CD4-positive, CD25-positive, alpha-beta regulatory T cell (primary cell): ENCODE results near the gene PTPRS. TPM values are rescaled to one million over a fixed set of nuclear protein-coding genes. Genes with fewer than 3 reads are reported as not detected.

Experiments used
- ATAC-seq, 2 donors: fragments of 150-1000 bp; cut with Tn5 transposase; one replicate each; pipeline ENCODE4 v1.10.0; 2021; ENCODE audit warnings: low read depth in 2 of 2, moderate number of reproducible peaks in 2 of 2, moderate library complexity in 1 of 2
- DNase-seq, 3 donors: peaks; one replicate each; pipeline versions ENCODE4 v3.0.0 to v3.0.0-alpha.2; 2012 to 2022; ENCODE audit warnings: mixed read lengths in 1 of 3
- H3K27ac ChIP-seq: one replicate; pipeline ENCODE4 v1.7.0; 2013; ENCODE audit warnings: mild to moderate bottlenecking, low read length; ENCODE audit not compliant: insufficient read depth, poor library complexity, severe bottlenecking
- H3K27me3 ChIP-seq: one replicate; pipeline ENCODE4 v1.7.0; 2013; ENCODE audit warnings: low read length; ENCODE audit not compliant: control insufficient read depth, insufficient read depth
- H3K36me3 ChIP-seq: one replicate; pipeline ENCODE4 v1.7.0; 2013; ENCODE audit warnings: mild to moderate bottlenecking, low read length, moderate library complexity; ENCODE audit not compliant: control insufficient read depth, insufficient read depth
- H3K4me1 ChIP-seq: 2 replicates; pipeline ENCODE4 v1.7.0; 2013; ENCODE audit warnings: mild to moderate bottlenecking, low read length; ENCODE audit not compliant: insufficient read depth, control insufficient read depth, poor library complexity, severe bottlenecking
- H3K4me3 ChIP-seq: one replicate; pipeline ENCODE4 v1.7.0; 2013; ENCODE audit warnings: low read depth, mild to moderate bottlenecking, low read length, moderate library complexity
- H3K9me3 ChIP-seq, 2 experiments: 1 replicate in 1 of 2; 2 replicates in 1 of 2; pipeline ENCODE4 v1.7.0; 2013; ENCODE audit warnings: low read length in 2 of 2, mild to moderate bottlenecking in 1 of 2, moderate library complexity in 1 of 2; ENCODE audit not compliant: control insufficient read depth in 2 of 2
- H3K27ac Mint-ChIP-seq, 3 donors: one replicate each; pipeline ENCODE4 v1.8.0; 2020 to 2022; ENCODE audit warnings: mild to moderate bottlenecking in 3 of 3, mixed read lengths in 3 of 3, moderate library complexity in 2 of 3
- H3K27me3 Mint-ChIP-seq: one replicate; pipeline ENCODE4 v1.8.0; 2022; ENCODE audit warnings: mild to moderate bottlenecking, mixed read lengths
- H3K36me3 Mint-ChIP-seq: one replicate; pipeline ENCODE4 v1.8.0; 2020; ENCODE audit warnings: mixed read lengths
- H3K4me1 Mint-ChIP-seq, 4 donors: one replicate each; pipeline ENCODE4 v1.8.0; 2020 to 2022; ENCODE audit warnings: mixed read lengths in 4 of 4, mild to moderate bottlenecking in 1 of 4
- H3K4me3 Mint-ChIP-seq, 4 donors: one replicate each; pipeline ENCODE4 v1.8.0; 2020 to 2022; ENCODE audit warnings: mild to moderate bottlenecking in 4 of 4, mixed read lengths in 4 of 4, moderate library complexity in 3 of 4
- H3K9me3 Mint-ChIP-seq, 7 donors: one replicate each; pipeline ENCODE4 v1.8.0; 2020 to 2022; ENCODE audit warnings: mixed read lengths in 7 of 7, mild to moderate bottlenecking in 3 of 7, moderate library complexity in 2 of 7
- polyA plus RNA-seq, 4 donors: library from polyadenylated mRNA; unstranded; fragments of 300-500 nt; fragmentation: Illumina TruSeq; gene quantifications; one replicate each; pipeline ENCODE4 v1.2.3, GENCODE V29; 2021
- total RNA-seq: library from RNA; stranded (reverse); gene quantifications from one replicate; pipeline ENCODE4 v1.2.3, GENCODE V29; 2022

PTPRS gene
- total and polyA plus RNA-seq, 5 donors from 2014 or later, result 0.57 to 0.69 (median 0.64) TPM; not detected in 2

DNA sequence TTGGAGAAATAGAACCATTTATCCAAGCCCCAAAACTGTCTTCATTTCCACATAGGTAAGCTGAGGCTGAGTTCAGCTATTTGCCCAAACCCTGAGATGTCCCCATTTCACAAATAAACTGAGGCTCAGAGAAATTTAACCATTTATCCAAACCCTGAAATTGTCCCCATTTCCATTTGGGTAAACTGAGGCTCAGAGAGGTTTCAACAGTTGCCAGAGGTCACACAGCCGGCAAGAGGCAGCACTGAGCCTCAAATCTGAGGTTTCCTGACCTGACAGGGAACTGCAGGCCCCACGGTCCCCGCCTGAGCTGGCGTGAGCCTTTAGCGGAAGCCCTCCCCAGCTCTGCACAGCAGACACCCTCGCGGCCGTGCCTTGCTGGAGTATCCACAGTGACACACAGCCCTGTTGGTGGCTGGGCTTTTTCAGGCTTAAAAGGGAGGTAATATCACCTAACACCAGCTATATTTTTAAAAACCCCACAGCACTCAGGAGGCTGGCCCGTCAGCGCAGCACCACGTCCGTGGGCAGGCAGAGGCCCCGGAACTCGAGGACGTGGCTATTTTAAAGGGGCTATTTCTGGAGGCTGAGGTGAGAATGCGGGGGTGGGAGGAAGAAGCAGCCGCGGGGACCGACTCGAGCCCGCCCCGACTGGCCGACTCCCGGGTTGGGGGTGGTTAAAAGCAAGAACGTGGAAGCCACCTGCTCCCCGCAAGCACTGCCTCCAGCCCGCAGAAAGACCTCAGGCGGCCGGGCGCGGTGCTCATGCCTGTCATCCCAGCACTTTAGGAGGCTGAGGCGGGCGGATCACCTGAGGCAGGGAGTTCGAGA lies 18.5 kb downstream of the PTPRS start:
- H3K4me1 Mint-ChIP-seq, result peaks cover 0 to 6% (median 0%) of the 10 kb centered on the region in 4 donors
- ATAC-seq, result peak in 1 of 2 donors; percentile 69
- H3K27me3 Mint-ChIP-seq, result peaks cover 6% of the 10 kb centered on the region
- no peak overlapping the region for H3K27ac Mint-ChIP-seq
- Histone ChIP-seq H3K36me3 (no peaks in the 10 kb centered on the region), H3K27me3 (no peaks in the 10 kb centered on the region), H3K4me1 (peaks cover 4% of the 10 kb centered on the region), H3K27ac (no peak overlapping the region), H3K4me3 (no peak overlapping the region), H3K9me3 (no peaks in the 10 kb centered on the region)
- H3K9me3 Mint-ChIP-seq, result peaks cover 0 to 11% (median 0%) of the 10 kb centered on the region in 7 donors
- DNase-seq, result peak in 1 of 3 donors; percentile 33
- H3K4me3 Mint-ChIP-seq, result peak overlapping the region in 2 of 4 donors; percentile 26 to 32
- no peaks in the 10 kb centered on the region for H3K36me3 Mint-ChIP-seq

DNA sequence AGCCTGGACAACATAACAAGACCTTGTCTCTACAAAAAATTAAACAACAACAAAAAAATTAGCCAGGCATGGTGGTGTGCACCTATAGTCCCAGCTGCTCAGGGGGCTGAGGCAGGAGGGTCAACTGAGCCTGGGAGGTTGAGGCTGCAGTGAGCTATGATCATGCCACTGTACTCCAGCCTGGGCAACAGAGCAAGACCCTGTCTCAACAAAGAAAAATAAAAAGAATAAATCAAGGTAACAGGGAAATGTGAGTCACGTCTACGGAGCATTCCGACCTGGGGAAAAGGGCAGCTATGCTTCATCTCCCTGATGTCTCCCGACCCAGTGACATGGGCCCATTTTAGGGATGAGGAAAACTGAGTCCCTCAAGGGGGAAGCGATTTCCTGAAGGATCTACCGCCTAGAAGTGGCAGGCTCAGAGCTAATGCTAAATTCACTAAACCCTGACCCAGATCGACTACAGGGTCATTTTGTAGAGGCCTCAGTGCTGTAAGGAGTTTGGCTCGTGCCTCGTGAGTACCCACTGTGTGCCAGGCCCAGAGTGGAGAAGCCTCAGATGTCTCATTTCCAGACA lies 19.5 kb downstream of the PTPRS start:
- H3K4me1 Mint-ChIP-seq, result peaks cover 0 to 6% (median 0%) of the 10 kb centered on the region in 4 donors
- peaks cover 6% of the 10 kb centered on the region for H3K27me3 Mint-ChIP-seq
- H3K36me3 Mint-ChIP-seq, result no peaks in the 10 kb centered on the region
- ATAC-seq, result no peak
- no peak for DNase-seq
- Histone ChIP-seq H3K36me3 (no peaks in the 10 kb centered on the region), H3K4me1 (peaks cover 4% of the 10 kb centered on the region), H3K9me3 (no peaks in the 10 kb centered on the region), H3K27me3 (no peaks in the 10 kb centered on the region), H3K27ac (no peak overlapping the region), H3K4me3 (no peak overlapping the region)
- H3K27ac Mint-ChIP-seq, result no peak overlapping the region
- H3K4me3 Mint-ChIP-seq, result no peak overlapping the region
- peaks cover 0 to 11% (median 0%) of the 10 kb centered on the region in 7 donors for H3K9me3 Mint-ChIP-seq

DNA sequence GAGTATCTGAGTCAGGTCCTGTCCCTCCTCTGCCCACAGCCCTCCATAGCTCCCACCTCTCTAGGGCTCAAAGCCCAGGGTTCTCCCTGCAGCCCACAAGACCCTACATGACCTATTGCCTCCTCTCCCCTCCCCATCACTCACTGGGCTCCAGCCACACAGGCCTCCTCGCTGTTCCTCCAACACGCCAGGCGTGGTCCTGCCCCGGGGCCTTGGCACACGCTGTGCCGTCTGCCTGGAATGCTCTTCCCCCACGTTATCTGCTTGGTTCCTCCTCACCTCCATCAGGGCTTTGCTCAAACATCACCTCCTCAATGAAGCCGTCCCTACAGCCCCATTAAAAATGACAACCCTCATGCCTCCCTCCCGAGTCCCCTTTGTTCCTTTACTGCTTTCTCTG lies 21.1 kb downstream of the PTPRS start:
- no peaks in the 10 kb centered on the region for H3K36me3 Mint-ChIP-seq
- peaks cover 0 to 6% (median 0%) of the 10 kb centered on the region in 4 donors for H3K4me1 Mint-ChIP-seq
- H3K27ac ChIP-seq, result no peak overlapping the region
- H3K4me1 ChIP-seq, result peaks cover 4% of the 10 kb centered on the region
- H3K36me3 ChIP-seq, result no peaks in the 10 kb centered on the region
- H3K27me3 Mint-ChIP-seq, result peaks cover 6% of the 10 kb centered on the region
- no peaks in the 10 kb centered on the region for H3K27me3 ChIP-seq
- H3K4me3 Mint-ChIP-seq, result no peak overlapping the region
- H3K9me3 Mint-ChIP-seq, result peaks cover 0 to 6% (median 0%) of the 10 kb centered on the region in 7 donors
- ATAC-seq (no peak), DNase-seq (no peak)
- no peaks in the 10 kb centered on the region for H3K9me3 ChIP-seq
- H3K4me3 ChIP-seq, result no peak overlapping the region
- no peak overlapping the region for H3K27ac Mint-ChIP-seq

DNA sequence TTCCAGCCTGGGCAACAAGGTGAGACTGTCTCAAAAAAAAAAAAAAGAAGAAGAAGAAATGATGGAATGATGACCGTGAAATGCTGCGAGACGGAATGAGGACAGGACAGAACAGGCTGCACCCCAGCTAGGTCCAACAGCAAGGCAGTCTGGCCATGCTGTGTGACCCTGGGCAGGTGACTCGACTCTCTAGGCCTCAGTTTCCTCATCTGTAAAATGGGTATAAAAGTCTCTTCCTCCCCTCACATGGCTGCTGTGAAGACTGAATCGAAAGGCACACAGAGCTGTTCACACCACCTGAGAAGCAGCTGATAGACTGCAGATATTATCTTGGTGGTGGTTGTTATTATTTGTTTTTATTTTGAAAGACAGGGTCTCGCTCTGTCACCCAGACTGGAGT lies 22.3 kb downstream of the PTPRS start:
- H3K4me3 Mint-ChIP-seq, result no peak overlapping the region
- peaks cover 6% of the 10 kb centered on the region for H3K27me3 Mint-ChIP-seq

DNA sequence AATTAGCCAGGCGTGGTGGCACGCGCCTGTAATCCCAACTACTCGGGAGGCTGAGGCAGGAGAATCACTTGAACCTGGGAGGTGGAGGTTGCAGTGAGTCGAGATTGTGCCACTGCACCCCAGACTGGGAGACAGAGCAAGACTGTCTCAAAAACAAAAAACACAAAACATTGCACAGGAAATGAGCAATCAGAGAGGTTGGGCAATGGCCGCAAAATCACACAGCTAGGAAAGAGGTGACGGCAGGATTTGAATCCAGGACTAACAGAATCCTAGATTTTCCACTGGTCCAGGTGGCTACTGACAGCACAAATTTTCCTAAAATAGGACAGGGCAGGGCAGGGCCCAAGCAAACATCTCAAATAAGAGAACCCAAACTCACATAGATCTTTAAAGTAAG lies 23.3 kb downstream of the PTPRS start:
- Histone ChIP-seq H3K4me3 (no peak overlapping the region), H3K27ac (no peak overlapping the region), H3K4me1 (peaks cover 4% of the 10 kb centered on the region), H3K27me3 (no peaks in the 10 kb centered on the region), H3K9me3 (no peaks in the 10 kb centered on the region), H3K36me3 (no peaks in the 10 kb centered on the region)
- Mint-ChIP-seq H3K4me3 (no peak overlapping the region), H3K27me3 (no peaks in the 10 kb centered on the region), H3K4me1 (peaks cover 0 to 6% (median 0%) of the 10 kb centered on the region in 4 donors), H3K27ac (no peak overlapping the region), H3K9me3 (peaks cover 0 to 4% (median 0%) of the 10 kb centered on the region in 7 donors), H3K36me3 (no peaks in the 10 kb centered on the region)
- ATAC-seq, result no peak
- no peak for DNase-seq

More for the DNA sequence above, 22.3 kb downstream of the PTPRS start:
- Histone ChIP-seq H3K27me3 (no peaks in the 10 kb centered on the region), H3K4me1 (peaks cover 4% of the 10 kb centered on the region), H3K27ac (no peak overlapping the region), H3K36me3 (no peaks in the 10 kb centered on the region), H3K4me3 (no peak overlapping the region), H3K9me3 (no peaks in the 10 kb centered on the region)
- peaks cover 0 to 6% (median 0%) of the 10 kb centered on the region in 4 donors for H3K4me1 Mint-ChIP-seq
- DNase-seq (no peak), ATAC-seq (no peak)
- H3K27ac Mint-ChIP-seq, result no peak overlapping the region
- no peaks in the 10 kb centered on the region for H3K36me3 Mint-ChIP-seq
- H3K9me3 Mint-ChIP-seq, result peaks cover 0 to 4% (median 0%) of the 10 kb centered on the region in 7 donors

DNA sequence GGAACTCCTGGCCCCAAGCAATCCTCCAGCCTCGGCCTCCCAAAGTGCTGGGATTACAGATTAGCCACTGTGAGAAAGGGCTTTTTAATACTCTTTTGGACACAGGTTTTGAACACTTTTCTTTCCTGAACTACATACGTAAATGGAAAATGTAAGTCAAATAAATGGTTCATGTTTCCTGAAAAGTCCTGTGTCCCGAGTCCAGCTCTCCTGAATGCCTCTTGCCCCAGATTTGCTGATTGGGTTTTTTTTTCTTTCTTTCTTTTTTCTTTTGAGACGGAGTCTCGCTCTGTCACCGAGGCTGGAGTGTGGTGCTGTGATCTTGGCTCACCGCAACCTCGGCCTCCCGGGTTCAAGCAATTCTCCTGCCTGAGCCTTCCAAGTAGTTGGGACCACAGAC lies 24.5 kb downstream of the PTPRS start:
- ATAC-seq, result no peak
- no peaks in the 10 kb centered on the region for H3K9me3 ChIP-seq

DNA sequence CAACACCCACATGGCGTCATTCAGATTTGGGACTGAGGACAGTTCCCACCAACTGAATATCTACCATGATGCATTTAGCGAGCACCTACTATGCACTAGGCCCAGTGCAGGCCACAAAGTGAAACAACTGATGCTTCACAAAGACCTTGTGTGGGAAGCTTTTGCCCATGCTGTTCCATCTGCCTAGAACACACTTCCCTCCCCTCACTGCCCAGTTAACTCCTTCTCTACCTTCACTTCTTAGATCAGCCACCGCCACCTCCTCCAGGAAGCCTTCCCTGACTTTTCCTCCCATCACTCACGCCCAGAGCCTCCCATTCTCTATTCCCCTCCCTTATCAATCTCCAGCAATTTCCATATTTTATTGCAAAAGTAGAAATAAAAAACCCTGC lies 25.7 kb downstream of the PTPRS start:
- Mint-ChIP-seq H3K36me3 (no peaks in the 10 kb centered on the region), H3K9me3 (peaks cover 0 to 7% (median 0%) of the 10 kb centered on the region in 7 donors), H3K27me3 (no peaks in the 10 kb centered on the region), H3K4me1 (no peaks in the 10 kb centered on the region), H3K4me3 (no peak overlapping the region), H3K27ac (no peak overlapping the region)
- Histone ChIP-seq H3K27me3 (no peaks in the 10 kb centered on the region), H3K36me3 (no peaks in the 10 kb centered on the region), H3K4me3 (no peak overlapping the region), H3K4me1 (no peaks in the 10 kb centered on the region), H3K27ac (no peak overlapping the region), H3K9me3 (no peaks in the 10 kb centered on the region)
- DNase-seq, result no peak
- ATAC-seq, result no peak

More for the DNA sequence above, 24.5 kb downstream of the PTPRS start:
- Mint-ChIP-seq H3K4me3 (no peak overlapping the region), H3K9me3 (peaks cover 0 to 7% (median 0%) of the 10 kb centered on the region in 7 donors), H3K27ac (no peak overlapping the region), H3K4me1 (no peaks in the 10 kb centered on the region), H3K36me3 (no peaks in the 10 kb centered on the region), H3K27me3 (no peaks in the 10 kb centered on the region)
- no peak overlapping the region for H3K4me3 ChIP-seq
- H3K4me1 ChIP-seq, result no peaks in the 10 kb centered on the region
- no peaks in the 10 kb centered on the region for H3K36me3 ChIP-seq
- H3K27ac ChIP-seq, result no peak overlapping the region
- H3K27me3 ChIP-seq, result no peaks in the 10 kb centered on the region
- no peak for DNase-seq
